ENCODE data around the gene ATXN7L1.

Gene ATXN7L1

DNA sequence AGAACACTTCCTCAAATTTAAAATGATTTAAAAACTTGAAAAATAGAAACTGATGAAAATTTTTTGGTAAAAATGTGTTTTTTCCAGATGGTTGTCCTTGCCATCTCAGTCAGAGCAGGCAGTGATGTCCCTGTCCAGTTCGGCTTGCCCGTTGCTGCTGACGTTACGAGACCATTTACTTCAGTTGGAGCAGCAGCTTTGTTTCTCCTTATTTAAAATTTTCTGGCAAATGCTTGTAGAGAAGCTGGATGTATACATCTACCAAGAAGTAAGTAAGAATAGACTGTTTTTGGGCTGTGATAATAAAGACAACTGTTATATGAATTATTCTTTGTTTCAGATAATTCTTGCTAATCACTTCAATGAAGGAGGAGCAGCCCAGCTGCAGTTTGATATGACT is 311.2 kb downstream of the ATXN7L1 start:
- DNase-seq: no peak

GRCh38 chr7:105559926-105560325 is 316.5 kb downstream of the ATXN7L1 start:
- DNase-seq: no peak

Data from NCI-H82 (cell line).